Peyer's patch (tissue), 4 donors: ENCODE results near the gene MMD2.
"Not testable (repeated sequence)": the region's sequence is repeated elsewhere in the genome, so short reads cannot be mapped to it uniquely, and the experiment has no call there.

Source experiments
- POLR2A ChIP-seq, 2 donors: fragments of 450-650 bp; IDR thresholded peaks; one replicate each; pipeline ENCODE4 v1.5.1; 2017; ENCODE audit warnings: antibody characterized with exemption in 2 of 2, mild to moderate bottlenecking in 2 of 2, moderate library complexity in 2 of 2
- TF ChIP-seq, protein P1 (sequence below), 6 experiments: fragments of 450-650 bp in 4 of 6; fragments of 200-600 bp in 2 of 6; sonication (generic) in 1 of 6; IDR thresholded peaks; one replicate each; pipeline ENCODE4 v1.5.1; 2017 to 2019; ENCODE audit warnings: antibody characterized with exemption in 6 of 6, mild to moderate bottlenecking in 3 of 6, moderate library complexity in 1 of 6

GRCh38 chr7:4981295-4981890, 22.4 kb upstream of the MMD2 start:
- TF ChIP-seq, protein P1, sequence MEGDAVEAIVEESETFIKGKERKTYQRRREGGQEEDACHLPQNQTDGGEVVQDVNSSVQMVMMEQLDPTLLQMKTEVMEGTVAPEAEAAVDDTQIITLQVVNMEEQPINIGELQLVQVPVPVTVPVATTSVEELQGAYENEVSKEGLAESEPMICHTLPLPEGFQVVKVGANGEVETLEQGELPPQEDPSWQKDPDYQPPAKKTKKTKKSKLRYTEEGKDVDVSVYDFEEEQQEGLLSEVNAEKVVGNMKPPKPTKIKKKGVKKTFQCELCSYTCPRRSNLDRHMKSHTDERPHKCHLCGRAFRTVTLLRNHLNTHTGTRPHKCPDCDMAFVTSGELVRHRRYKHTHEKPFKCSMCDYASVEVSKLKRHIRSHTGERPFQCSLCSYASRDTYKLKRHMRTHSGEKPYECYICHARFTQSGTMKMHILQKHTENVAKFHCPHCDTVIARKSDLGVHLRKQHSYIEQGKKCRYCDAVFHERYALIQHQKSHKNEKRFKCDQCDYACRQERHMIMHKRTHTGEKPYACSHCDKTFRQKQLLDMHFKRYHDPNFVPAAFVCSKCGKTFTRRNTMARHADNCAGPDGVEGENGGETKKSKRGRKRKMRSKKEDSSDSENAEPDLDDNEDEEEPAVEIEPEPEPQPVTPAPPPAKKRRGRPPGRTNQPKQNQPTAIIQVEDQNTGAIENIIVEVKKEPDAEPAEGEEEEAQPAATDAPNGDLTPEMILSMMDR (IDR thresholded peaks at IDR 0.05) = not testable (repeated sequence)
- TF ChIP-seq POLR2A (IDR thresholded peaks at IDR 0.05) = not testable (repeated sequence)
